IMR-90 (cell line): ENCODE results near the gene CUL9. TPM values are rescaled to one million over a fixed set of nuclear protein-coding genes. Genes with fewer than 3 reads are reported as not detected.

Source experiments
- ATAC-seq: fragments of 200-7000 bp; cut with Tn5 transposase; 2 replicates; pipeline ENCODE4 v1.9.1; 2020; ENCODE audit warnings: low read depth, mild to moderate bottlenecking, moderate library complexity
- BruUV-seq: library from RNA; stranded (reverse); fragments of 400-500 nt; replicated peaks from 2 replicates; lab custom pipeline; 2021; lab: Mats Ljungman, UMichigan
- CTCF ChIA-PET: fragments of 300-600 bp; formaldehyde crosslinking; extraction: SDS; loops from one replicate; lab custom pipeline; 2021; ENCODE audit warnings: antibody characterized with exemption; lab: Yijun Ruan, JAX
- POLR2A ChIA-PET: fragments of 300-600 bp; sonication (Branson Sonifier 250); formaldehyde crosslinking; loops from one replicate; lab custom pipeline; 2022; ENCODE audit warnings: antibody characterized with exemption; ENCODE audit not compliant: unreplicated experiment; lab: Charles Lee
- DNase-seq: peaks from one replicate; pipeline ENCODE4 v3.0.0; 2013
- H2AFZ ChIP-seq: replicated peaks from 2 replicates; pipeline ENCODE3; 2013; ENCODE audit warnings: low read length, mild to moderate bottlenecking; ENCODE audit not compliant: poor library complexity
- H2AK5ac ChIP-seq: 2 replicates; pipeline ENCODE4 v1.6.1; 2013; ENCODE audit warnings: low read depth, low read length, inconsistent platforms
- H2AK9ac ChIP-seq: replicated peaks from 2 replicates; pipeline ENCODE3; 2013; ENCODE audit warnings: mild to moderate bottlenecking, low read depth, low read length, moderate library complexity; ENCODE audit not compliant: poor library complexity
- H2BK120ac ChIP-seq: 2 replicates; pipeline ENCODE4 v1.6.1; 2013; ENCODE audit warnings: low read depth, low read length, inconsistent platforms
- H2BK15ac ChIP-seq: 3 replicates; pipeline ENCODE4 v1.6.1; 2013; ENCODE audit warnings: low read depth, low read length, inconsistent platforms
- H2BK20ac ChIP-seq: 2 replicates; pipeline ENCODE4 v1.6.1; 2013; ENCODE audit warnings: low read depth, mild to moderate bottlenecking, inconsistent platforms, low read length, moderate library complexity
- H2BK5ac ChIP-seq: 2 replicates; pipeline ENCODE4 v1.6.1; 2013; ENCODE audit warnings: mild to moderate bottlenecking, low read depth, low read length, inconsistent platforms; ENCODE audit not compliant: poor library complexity, severe bottlenecking
- H3K14ac ChIP-seq: replicated peaks from 2 replicates; pipeline ENCODE4 v1.6.1; 2013; ENCODE audit warnings: low read depth, low read length, inconsistent platforms
- H3K18ac ChIP-seq: 2 replicates; pipeline ENCODE4 v1.6.1; 2013; ENCODE audit warnings: low read depth, low read length, control low read depth
- H3K23ac ChIP-seq: 2 replicates; pipeline ENCODE4 v1.6.1; 2013; ENCODE audit warnings: low read depth, low read length, inconsistent platforms
- H3K27ac ChIP-seq: 2 replicates; pipeline ENCODE4 v1.5.1; 2013; ENCODE audit warnings: mild to moderate bottlenecking, control low read depth, low read length; ENCODE audit not compliant: insufficient read depth
- H3K27me3 ChIP-seq: 2 replicates; pipeline ENCODE4 v1.6.1; 2013; ENCODE audit warnings: low read length; ENCODE audit not compliant: control insufficient read depth, insufficient read depth
- H3K36me3 ChIP-seq: 2 replicates; pipeline ENCODE4 v1.6.1; 2013; ENCODE audit warnings: low read length, mixed read lengths; ENCODE audit not compliant: control insufficient read depth, insufficient read depth
- H3K4ac ChIP-seq: 2 replicates; pipeline ENCODE4 v1.6.1; 2013; ENCODE audit warnings: low read depth, low read length, inconsistent platforms
- H3K4me1 ChIP-seq: 2 replicates; pipeline ENCODE4 v1.6.1; 2013; ENCODE audit warnings: low read length, mixed read lengths; ENCODE audit not compliant: control insufficient read depth, insufficient read depth
- H3K4me2 ChIP-seq: 2 replicates; pipeline ENCODE4 v1.6.1; 2013; ENCODE audit warnings: low read depth, mild to moderate bottlenecking, control low read depth, low read length, moderate library complexity
- H3K4me3 ChIP-seq: 2 replicates; pipeline ENCODE4 v1.5.1; 2013; ENCODE audit warnings: low read depth, mild to moderate bottlenecking, control low read depth, low read length, moderate library complexity; ENCODE audit not compliant: insufficient read depth
- H3K56ac ChIP-seq: 2 replicates; pipeline ENCODE4 v1.6.1; 2013; ENCODE audit warnings: low read length, inconsistent platforms; ENCODE audit not compliant: insufficient read depth; ENCODE audit errors: extremely low read depth
- H3K79me1 ChIP-seq, 2 experiments: 2 replicates each; pipeline ENCODE4 v1.6.1; 2013; ENCODE audit warnings: low read length in 2 of 2, inconsistent platforms in 1 of 2, low read depth in 1 of 2
- H3K9ac ChIP-seq: 2 replicates; pipeline ENCODE4 v1.6.1; 2013; ENCODE audit warnings: low read depth, low read length, control low read depth
- H3K9me1 ChIP-seq: 2 replicates; pipeline ENCODE4 v1.6.1; 2013; ENCODE audit warnings: low read length, inconsistent platforms; ENCODE audit not compliant: insufficient read depth
- H3K9me3 ChIP-seq: 2 replicates; pipeline ENCODE4 v1.6.1; 2013; ENCODE audit warnings: low read length; ENCODE audit not compliant: control insufficient read depth, insufficient read depth
- H4K20me1 ChIP-seq: 2 replicates; pipeline ENCODE4 v1.6.1; 2013; ENCODE audit warnings: low read length, inconsistent platforms; ENCODE audit not compliant: insufficient read depth
- H4K5ac ChIP-seq: 2 replicates; pipeline ENCODE4 v1.6.1; 2013; ENCODE audit warnings: mild to moderate bottlenecking, low read depth, low read length, control low read depth
- H4K8ac ChIP-seq, 2 experiments: 2 replicates each; pipeline ENCODE4 v1.6.1; 2013; ENCODE audit warnings: low read depth in 2 of 2, low read length in 2 of 2, control low read depth in 1 of 2, inconsistent platforms in 1 of 2
- H4K91ac ChIP-seq: 2 replicates; pipeline ENCODE4 v1.6.1; 2013; ENCODE audit warnings: low read depth, low read length, inconsistent platforms; ENCODE audit not compliant: insufficient read depth
- RAD21 ChIP-seq: IDR thresholded peaks from 2 replicates; pipeline ENCODE4 v1.6.1; 2012; ENCODE audit warnings: low read length, improper control_type of control experiment
- SMC3 ChIP-seq: fragments of 150-350 bp; IDR thresholded peaks from 2 replicates; pipeline ENCODE4 v1.6.1; 2016; ENCODE audit warnings: low read depth, mild to moderate bottlenecking, antibody characterized with exemption, low read length, moderate library complexity
- WGBS, 2 experiments: methylation state at CpG; one replicate each; pipeline versions ENCODE4 v1.1.5 to v1.1.7; 2013; ENCODE audit warnings: missing lambda C conversion rate in 2 of 2; ENCODE audit not compliant: insufficient read length in 1 of 2; ENCODE audit errors: extremely low coverage in 2 of 2; 5-methylcytosine and 5-hydroxymethylcytosine counted together
- dilution Hi-C: fragments of 300-500 bp; cut with HindIII; formaldehyde crosslinking; loops from one replicate; pipeline ENCODE4 v1.14.3; 2018; ENCODE audit warnings: low sequenced_read_pairs; ENCODE audit not compliant: unreplicated experiment
- in situ Hi-C: fragments of 300-500 bp; cut with MboI; formaldehyde crosslinking; loops from 3 replicates; pipeline ENCODE4 v1.14.3; 2019; ENCODE audit warnings: low sequenced_read_pairs, inconsistent platforms, mixed read lengths
- intact Hi-C: fragments of 100-400 bp; cut with micrococcal nuclease; formaldehyde crosslinking; loops from 2 replicates; pipeline ENCODE4 v1.10.0; 2022
- polyA plus RNA-seq, 3 experiments: library from polyadenylated mRNA; depleted of rRNA; stranded (reverse); fragments of >200 nt; gene quantifications; 2 replicates each; pipeline ENCODE4 v1.2.3, GENCODE V29; 2012; ENCODE audit warnings: low replicate concordance in 1 of 3
- total RNA-seq: library from RNA; depleted of rRNA; stranded (reverse); fragments of >200 nt; gene quantifications from 2 replicates; pipeline ENCODE4 v1.2.3, GENCODE V29; 2012
- TF ChIP-seq, protein P1 (sequence below): fragments of 150-350 bp; IDR thresholded peaks from 2 replicates; pipeline ENCODE4 v1.6.1; 2017; ENCODE audit warnings: mild to moderate bottlenecking, antibody characterized with exemption, low read length, low read depth

The CUL9 gene
- total and polyA plus RNA-seq, 2 of the 4 experiments (the other 2 are of a cell fraction) = 7.7 to 19.5 TPM

- Histone ChIP-seq H4K20me1 (no peaks in the 10 kb centered on the region), H3K23ac (no peak overlapping the region), H2BK5ac (no peak overlapping the region), H2AK5ac (no peak overlapping the region), H2AFZ (no peak overlapping the region), H3K9me1 (no peaks in the 10 kb centered on the region), H2BK20ac (no peak overlapping the region), H3K4me3 (no peak overlapping the region), H3K14ac (no peak overlapping the region), H3K27ac (no peak overlapping the region), H3K36me3 (peaks cover 45% of the 10 kb centered on the region), H3K56ac (no peak overlapping the region), H3K18ac (no peak overlapping the region), H3K27me3 (no peaks in the 10 kb centered on the region), H4K91ac (no peak overlapping the region), H4K5ac (no peak overlapping the region), H3K79me1 (peaks cover 0 to 3% of the 10 kb centered on the region in 2 experiments; a peak in 1 of 4 replicates), H3K4me2 (no peak overlapping the region), H2AK9ac (no peak overlapping the region), H3K4ac (no peak overlapping the region), H2BK120ac (no peak overlapping the region), H3K9ac (no peak overlapping the region), H2BK15ac (no peak overlapping the region), H3K4me1 (no peaks in the 10 kb centered on the region), H3K9me3 (no peaks in the 10 kb centered on the region), H4K8ac (no peak overlapping the region)
- DNase-seq (no peak), ATAC-seq (no peak)
- no TSS peak for BruUV-seq
- ChIA-PET POLR2A (no interaction called here), CTCF (no interaction called here)
- no peak for TF ChIP-seq RAD21
- TF ChIP-seq SMC3 = no peak
- TF ChIP-seq, protein P1, sequence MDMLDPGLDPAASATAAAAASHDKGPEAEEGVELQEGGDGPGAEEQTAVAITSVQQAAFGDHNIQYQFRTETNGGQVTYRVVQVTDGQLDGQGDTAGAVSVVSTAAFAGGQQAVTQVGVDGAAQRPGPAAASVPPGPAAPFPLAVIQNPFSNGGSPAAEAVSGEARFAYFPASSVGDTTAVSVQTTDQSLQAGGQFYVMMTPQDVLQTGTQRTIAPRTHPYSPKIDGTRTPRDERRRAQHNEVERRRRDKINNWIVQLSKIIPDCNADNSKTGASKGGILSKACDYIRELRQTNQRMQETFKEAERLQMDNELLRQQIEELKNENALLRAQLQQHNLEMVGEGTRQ = no peak
- intact Hi-C loops (no loop called here), dilution Hi-C loops (no loop called here), in situ Hi-C loops (no loop called here)
- WGBS, 2 experiments = 100% methylated on average over 2 of the region's 9 CpGs; no CpG with 5 or more reads in 1 of the 2 experiments
These were observed 10.9 kb downstream of the CUL9 start for GRCh38 chr6:43192911-43193310.
